ENCODE results near the gene TNFRSF25.

DNA sequence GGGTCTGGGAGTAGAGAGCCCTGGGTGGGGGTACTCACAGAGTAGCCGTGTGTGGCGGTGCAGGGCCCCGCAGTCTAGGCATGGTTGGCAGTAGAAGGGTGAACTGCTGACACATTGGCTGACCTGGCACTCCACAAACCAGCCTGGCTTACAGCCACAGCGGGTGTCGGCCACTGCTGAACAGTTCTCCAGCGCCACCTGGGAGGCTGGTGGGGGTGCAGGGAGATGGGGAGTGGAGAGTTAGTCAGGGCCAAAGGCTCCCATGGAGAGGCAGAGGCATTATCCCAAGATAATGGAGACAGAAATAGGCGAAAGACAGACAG, 1.5 kb downstream of the TNFRSF25 start:
- no peak for TF ChIP-seq EZH2 (IDR thresholded peaks at IDR 0.05; ENCODE audit: borderline replicate concordance, low read depth, low read length, severe bottlenecking)
- TF ChIP-seq, protein P1, sequence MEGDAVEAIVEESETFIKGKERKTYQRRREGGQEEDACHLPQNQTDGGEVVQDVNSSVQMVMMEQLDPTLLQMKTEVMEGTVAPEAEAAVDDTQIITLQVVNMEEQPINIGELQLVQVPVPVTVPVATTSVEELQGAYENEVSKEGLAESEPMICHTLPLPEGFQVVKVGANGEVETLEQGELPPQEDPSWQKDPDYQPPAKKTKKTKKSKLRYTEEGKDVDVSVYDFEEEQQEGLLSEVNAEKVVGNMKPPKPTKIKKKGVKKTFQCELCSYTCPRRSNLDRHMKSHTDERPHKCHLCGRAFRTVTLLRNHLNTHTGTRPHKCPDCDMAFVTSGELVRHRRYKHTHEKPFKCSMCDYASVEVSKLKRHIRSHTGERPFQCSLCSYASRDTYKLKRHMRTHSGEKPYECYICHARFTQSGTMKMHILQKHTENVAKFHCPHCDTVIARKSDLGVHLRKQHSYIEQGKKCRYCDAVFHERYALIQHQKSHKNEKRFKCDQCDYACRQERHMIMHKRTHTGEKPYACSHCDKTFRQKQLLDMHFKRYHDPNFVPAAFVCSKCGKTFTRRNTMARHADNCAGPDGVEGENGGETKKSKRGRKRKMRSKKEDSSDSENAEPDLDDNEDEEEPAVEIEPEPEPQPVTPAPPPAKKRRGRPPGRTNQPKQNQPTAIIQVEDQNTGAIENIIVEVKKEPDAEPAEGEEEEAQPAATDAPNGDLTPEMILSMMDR (IDR thresholded peaks at IDR 0.05; ENCODE audit: extremely low read depth in 1 of 2, insufficient read depth in 1 of 2, low read depth in 1 of 2, low read length in 2 of 2) = no peak
- TF ChIP-seq, protein P2, sequence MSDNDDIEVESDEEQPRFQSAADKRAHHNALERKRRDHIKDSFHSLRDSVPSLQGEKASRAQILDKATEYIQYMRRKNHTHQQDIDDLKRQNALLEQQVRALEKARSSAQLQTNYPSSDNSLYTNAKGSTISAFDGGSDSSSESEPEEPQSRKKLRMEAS (IDR thresholded peaks at IDR 0.05; ENCODE audit: insufficient read depth, insufficient read length) = no peak
